ENCODE measurements around the gene FFAR3.
A peak's percentile ranks its signal among the peaks of the same experiment; 100 is the strongest.

The FFAR3 gene

DNA sequence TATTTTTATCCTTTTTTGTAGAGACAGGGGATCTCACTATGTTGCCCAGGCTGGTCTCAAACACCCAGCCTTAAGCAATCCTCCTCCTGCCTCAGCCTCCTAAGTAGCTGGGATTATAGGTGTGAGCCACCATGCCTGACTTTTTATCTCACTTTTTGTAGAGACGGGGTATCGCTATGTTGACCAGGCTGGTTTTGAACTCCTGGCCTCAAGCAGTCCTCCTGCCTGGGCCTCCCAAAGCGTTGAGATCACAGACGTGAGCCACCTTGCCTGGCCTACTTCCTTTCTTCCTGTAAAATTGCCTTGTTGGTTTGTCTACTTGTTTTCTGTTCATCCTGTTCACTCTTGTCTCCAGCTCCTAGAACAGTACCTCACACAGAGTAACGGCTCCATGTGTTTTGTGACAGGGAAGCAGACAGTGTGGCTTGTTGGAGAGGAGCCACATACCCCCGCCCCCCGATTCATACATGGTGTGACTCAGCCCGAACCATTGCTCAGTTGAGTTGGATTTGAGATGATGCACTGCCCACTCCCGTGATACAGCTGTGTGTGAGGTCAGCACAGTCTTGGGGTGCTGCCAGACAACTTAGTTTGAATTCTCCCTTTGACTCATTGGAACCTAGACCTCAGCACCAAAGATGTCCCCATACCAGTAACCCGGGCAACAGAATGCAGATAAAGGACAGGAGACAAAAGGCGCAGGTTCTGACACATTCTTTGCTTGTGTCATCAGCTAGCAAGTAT lies 46.8 kb downstream of the FFAR3 start:
- DNase-seq = peak; percentile 85

DNA sequence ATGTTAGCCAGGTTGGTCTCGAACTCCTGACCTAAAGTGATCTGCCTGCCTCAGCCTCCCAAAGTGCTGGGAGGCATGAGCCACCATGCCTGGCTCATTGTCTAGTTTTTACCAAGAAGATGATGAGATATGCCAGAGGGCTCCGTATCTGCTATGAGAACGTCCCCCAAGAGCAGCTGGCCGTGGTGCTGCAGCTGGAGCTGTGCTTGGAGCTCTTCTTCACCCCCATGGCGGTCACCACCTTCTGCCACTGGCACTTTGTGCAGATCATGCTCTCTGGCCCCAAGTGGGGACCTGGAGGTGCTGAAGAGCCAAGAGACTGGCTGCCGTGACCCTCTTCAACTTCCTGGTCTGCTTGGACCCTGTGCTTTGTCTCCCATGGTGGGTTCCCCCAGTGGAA lies 49.4 kb downstream of the FFAR3 start:
- no peak for DNase-seq

DNA sequence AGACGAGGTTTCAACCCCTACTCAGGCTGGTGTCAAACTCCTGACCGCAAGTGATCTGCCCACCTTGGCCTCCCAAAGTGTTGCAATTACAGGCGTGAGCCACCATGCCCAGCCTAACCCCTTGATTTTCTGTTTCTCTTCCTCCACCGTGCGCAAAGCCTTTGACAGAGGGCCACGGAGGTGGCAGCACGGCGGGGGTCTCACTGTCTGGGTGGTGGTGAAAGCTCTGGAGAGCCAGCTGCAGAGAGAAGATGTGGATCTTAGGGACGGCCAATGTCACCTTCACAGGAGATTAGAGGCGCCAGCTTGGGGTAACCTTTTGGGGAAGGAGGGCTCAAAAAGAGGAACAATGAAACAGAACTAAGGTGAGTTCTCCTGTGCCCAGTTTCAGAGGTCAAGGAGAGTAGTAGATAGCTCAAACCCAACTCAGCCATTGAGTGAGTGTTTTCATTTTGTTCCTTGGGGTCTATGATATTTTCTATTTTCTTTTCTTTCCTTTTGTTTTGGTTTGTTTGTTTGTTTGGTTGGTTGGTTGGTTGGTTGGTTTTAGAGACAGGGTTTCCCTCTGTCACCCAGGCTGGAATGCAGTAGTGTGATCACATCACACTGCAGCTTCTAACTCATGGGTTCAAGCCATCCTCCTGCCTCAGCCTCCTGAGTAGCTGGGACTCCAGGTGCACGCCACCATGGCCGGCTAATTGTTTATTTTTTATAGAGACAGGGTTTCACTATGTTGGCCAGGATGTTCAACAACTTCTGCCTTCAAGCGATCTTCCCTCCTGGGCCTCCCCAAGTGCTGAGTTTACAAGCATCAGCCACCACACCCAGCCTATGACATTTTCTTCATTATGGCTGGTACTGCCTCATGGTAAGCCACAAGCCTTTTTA lies 50.3 kb downstream of the FFAR3 start:
- DNase-seq = no peak

DNA sequence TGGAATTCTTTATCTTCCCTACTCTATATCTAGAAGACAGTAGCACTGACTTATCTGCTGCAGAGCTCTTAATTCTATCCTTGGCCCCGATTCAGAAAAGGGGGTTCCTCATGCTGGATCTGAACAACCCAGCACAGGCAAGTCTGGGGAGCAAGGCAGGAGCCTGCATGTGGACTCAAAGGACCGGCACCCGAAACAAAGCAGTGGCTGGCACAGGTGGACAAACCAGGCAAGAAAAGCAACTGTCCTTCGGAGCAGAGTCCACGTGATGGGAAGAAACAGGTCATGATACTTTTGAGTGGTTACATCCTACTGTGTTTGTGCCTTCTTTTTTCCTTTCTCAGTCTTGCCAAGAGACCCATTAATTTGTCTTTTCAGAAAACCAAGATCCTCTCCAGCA lies 50.9 kb downstream of the FFAR3 start:
- no peak for DNase-seq
